HepG2 (cell line): ENCODE results near the gene SPTBN5. TPM values are rescaled to one million over a fixed set of nuclear protein-coding genes. Genes with fewer than 3 reads are reported as not detected.

Source experiments
- ATAC-seq: fragments of 200-7000 bp; cut with Tn5 transposase; 3 replicates; pipeline ENCODE4 v1.9.1; 2020; ENCODE audit warnings: mild to moderate bottlenecking, moderate library complexity
- BruUV-seq: library from RNA; stranded (reverse); fragments of 400-500 nt; replicated peaks from 2 replicates; lab custom pipeline; 2021; lab: Mats Ljungman, UMichigan
- CTCF ChIA-PET: fragments of 300-600 bp; formaldehyde crosslinking; extraction: SDS; loops from one replicate; lab custom pipeline; 2021; ENCODE audit warnings: low total read pairs, inconsistent platforms, low intra/inter-chr PET ratio; lab: Yijun Ruan, JAX
- POLR2A ChIA-PET: fragments of 350-600 bp; sonication (Branson Sonifier 250); formaldehyde crosslinking; loops from one replicate; lab custom pipeline; 2020; ENCODE audit warnings: antibody characterized with exemption, inconsistent platforms; lab: Yijun Ruan, JAX
- DNase-seq: peaks from one replicate; pipeline ENCODE4 v3.0.0-alpha.2; 2015; ENCODE audit warnings: low spot score
- FAIRE-seq: peaks from 3 replicates; lab custom pipeline; 2011; peaks lifted over from hg19 to GRCh38; lab: Jason Lieb, UNC
- H2AFZ ChIP-seq: one replicate; pipeline ENCODE4 v1.6.1; 2011; ENCODE audit warnings: low read length, inconsistent platforms
- H3K27ac ChIP-seq: fragments of 300-600 bp; 3 replicates; pipeline ENCODE4 v1.8.0; 2011; ENCODE audit warnings: mixed run types, mild to moderate bottlenecking, mixed read lengths, low read length, inconsistent platforms; ENCODE audit not compliant: insufficient read depth; ENCODE audit errors: extremely low read length
- H3K27me3 ChIP-seq, 2 experiments: fragments of 200-600 bp in 1 of 2; 2 replicates in 1 of 2; 3 replicates in 1 of 2; pipeline versions ENCODE4 v1.6.0 to v1.8.0; 2011; ENCODE audit warnings: low read length in 2 of 2, mild to moderate bottlenecking in 2 of 2, moderate library complexity in 2 of 2, inconsistent platforms in 1 of 2; ENCODE audit not compliant: insufficient read depth in 2 of 2, control insufficient read depth in 1 of 2
- H3K36me3 ChIP-seq, 2 experiments: fragments of 200-600 bp in 1 of 2; replicated peaks in 1 of 2; 2 replicates in 1 of 2; 3 replicates in 1 of 2; pipeline versions ENCODE4 v1.5.1 to v1.8.0; 2011; ENCODE audit warnings: low read length in 2 of 2, inconsistent platforms in 1 of 2; ENCODE audit not compliant: insufficient read depth in 2 of 2, control insufficient read depth in 1 of 2
- H3K4me1 ChIP-seq: 2 replicates; pipeline ENCODE4 v1.5.1; 2012; ENCODE audit warnings: low read length, inconsistent platforms; ENCODE audit not compliant: insufficient read depth
- H3K4me2 ChIP-seq: 2 replicates; pipeline ENCODE4 v1.6.0; 2011; ENCODE audit warnings: low read depth, low read length, inconsistent platforms
- H3K4me3 ChIP-seq, 3 experiments: fragments of 200-600 bp in 1 of 3; sonication (generic), shearing (Covaris generic) in 1 of 3; replicated peaks in 1 of 3; 2 replicates each; pipeline ENCODE4 v1.5.1; 2011 to 2016; ENCODE audit warnings: low read length in 3 of 3, inconsistent platforms in 2 of 3, low read depth in 2 of 3, mild to moderate bottlenecking in 2 of 3, control low read depth in 1 of 3, mixed read lengths in 1 of 3; ENCODE audit not compliant: insufficient read depth in 1 of 3
- H3K79me2 ChIP-seq: one replicate; pipeline ENCODE4 v1.6.1; 2011; ENCODE audit warnings: low read length, inconsistent platforms; ENCODE audit not compliant: insufficient read depth
- H3K9ac ChIP-seq: 2 replicates; pipeline ENCODE4 v1.6.0; 2011; ENCODE audit warnings: mild to moderate bottlenecking, low read depth, low read length, inconsistent platforms; ENCODE audit not compliant: insufficient read depth
- H3K9me3 ChIP-seq: 2 replicates; pipeline ENCODE4 v1.5.1; 2012; ENCODE audit warnings: mild to moderate bottlenecking, low read length
- H4K20me1 ChIP-seq: 2 replicates; pipeline ENCODE4 v1.6.0; 2011; ENCODE audit warnings: inconsistent platforms, mild to moderate bottlenecking, low read length, moderate library complexity; ENCODE audit not compliant: insufficient read depth
- ATM ChIP-seq: fragments of 450-650 bp; IDR thresholded peaks from 2 replicates; pipeline ENCODE4 v1.7.1; 2017; ENCODE audit warnings: mild to moderate bottlenecking, borderline replicate concordance
- DMAP1 ChIP-seq: IDR thresholded peaks from 2 replicates; pipeline ENCODE4 v1.6.1; 2016
- PAF1 ChIP-seq: IDR thresholded peaks from 2 replicates; pipeline ENCODE4 v1.6.1; 2016; ENCODE audit warnings: missing genetic modification reagents, missing compliant biosample characterization
- REL ChIP-seq: sonication (generic); formaldehyde crosslinking; conservative IDR thresholded peaks from 2 replicates; pipeline ENCODE4 v1.8.0; 2022; ENCODE audit warnings: mild to moderate bottlenecking, missing genetic modification reagents, moderate library complexity
- TCF12 ChIP-seq, 2 experiments: fragments of 450-650 bp in 1 of 2; sonication (generic) in 1 of 2; formaldehyde crosslinking in 1 of 2; IDR thresholded peaks; 2 replicates each; pipeline versions ENCODE4 v1.6.1 to v1.8.0; 2017 to 2022; ENCODE audit warnings: antibody characterized with exemption in 1 of 2, mild to moderate bottlenecking in 1 of 2, missing genetic modification reagents in 1 of 2, moderate library complexity in 1 of 2
- YEATS2 ChIP-seq: sonication (generic); formaldehyde crosslinking; IDR thresholded peaks from 2 replicates; pipeline ENCODE4 v1.4.0; 2020; ENCODE audit warnings: missing genetic modification reagents, borderline replicate concordance
- WGBS: methylation state at CpG from one replicate; pipeline ENCODE4 v1.1.6; 2017; ENCODE audit warnings: low lambda C conversion rate; 5-methylcytosine and 5-hydroxymethylcytosine counted together
- in situ Hi-C: cut with HindIII; loops from 2 replicates; pipeline ENCODE4 v1.10.0; 2017; ENCODE audit warnings: low pct_unique_long_range_greater_than_20kb; ENCODE audit not compliant: extremely low pct_ligation_motif_present
- intact Hi-C: fragments of 100-400 bp; cut with micrococcal nuclease; formaldehyde crosslinking; loops from one replicate; pipeline ENCODE4 v1.10.0; 2022; ENCODE audit not compliant: unreplicated experiment
- polyA plus RNA-seq, 8 experiments: library from polyadenylated mRNA; depleted of rRNA in 3 of 8; stranded (reverse) in 7 of 8; unstranded in 1 of 8; fragments of >200 nt; fragmentation: Illumina TruSeq in 4 of 8; extraction: Trizol in 4 of 8; gene quantifications; 2 replicates each; pipeline versions ENCODE4 v1.2.1 to v1.2.3, GENCODE V29; 2011 to 2016; ENCODE audit warnings: low read depth in 4 of 8, missing spikeins in 1 of 8, mixed read lengths in 1 of 8; ENCODE audit not compliant: insufficient read depth in 1 of 8
- total RNA-seq, 5 experiments: library from RNA; depleted of rRNA; stranded (reverse); fragments of >200 nt; fragmentation: Illumina TruSeq; extraction: Trizol; gene quantifications; 2 replicates each; pipeline ENCODE4 v1.2.3, GENCODE V29; 2016; ENCODE audit warnings: low read depth in 1 of 5
- TF ChIP-seq, protein P1 (sequence below): sonication (generic); formaldehyde crosslinking; IDR thresholded peaks from 2 replicates; pipeline ENCODE4 v1.8.0; 2022; ENCODE audit warnings: mild to moderate bottlenecking, missing genetic modification reagents, moderate library complexity

The SPTBN5 gene
- total and polyA plus RNA-seq, 2 of the 13 experiments (the other 11 are each of a cell fraction or from before 2014, with no cell fraction given): 0.01 to 0.07 TPM

DNA sequence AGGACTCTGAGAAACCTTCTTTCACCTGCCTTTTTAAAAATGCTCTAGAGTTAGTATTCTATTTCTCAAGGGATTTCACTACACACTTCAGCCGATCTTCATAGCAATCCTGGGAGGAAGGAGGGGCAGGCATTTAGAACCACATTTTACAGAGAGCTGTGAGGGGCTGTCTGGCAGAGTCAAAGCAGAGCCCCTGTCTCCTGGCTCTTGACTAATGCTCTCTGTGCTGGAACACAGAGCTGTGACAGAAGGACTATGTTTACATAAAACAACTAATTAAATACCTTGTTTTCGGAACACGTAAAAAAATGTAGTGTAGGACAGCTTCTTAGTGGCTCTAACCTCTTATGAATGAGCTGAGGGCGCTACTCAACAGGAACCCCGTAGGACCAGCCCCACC lies 7.6 kb upstream of the SPTBN5 start:
- WGBS: 92% methylated on average over 5 of the region's 5 CpGs
- H3K27me3 ChIP-seq: no peaks in the 10 kb centered on the region
- no peak overlapping the region for H3K9ac ChIP-seq
- H2AFZ ChIP-seq: no peak overlapping the region
- no peaks in the 10 kb centered on the region for H4K20me1 ChIP-seq
- no peaks in the 10 kb centered on the region for H3K4me1 ChIP-seq
- TF ChIP-seq YEATS2 (CRISPR knock-in tag) (no peak), REL (CRISPR knock-in tag) (no peak), TCF12 (IDR thresholded peaks at IDR 0.05) (no peak), TCF12 (CRISPR knock-in tag; IDR thresholded peaks at IDR 0.05) (no peak), PAF1 (no peak), ATM (no peak), DMAP1 (CRISPR knock-in tag) (no peak)
- TF ChIP-seq, protein P1, sequence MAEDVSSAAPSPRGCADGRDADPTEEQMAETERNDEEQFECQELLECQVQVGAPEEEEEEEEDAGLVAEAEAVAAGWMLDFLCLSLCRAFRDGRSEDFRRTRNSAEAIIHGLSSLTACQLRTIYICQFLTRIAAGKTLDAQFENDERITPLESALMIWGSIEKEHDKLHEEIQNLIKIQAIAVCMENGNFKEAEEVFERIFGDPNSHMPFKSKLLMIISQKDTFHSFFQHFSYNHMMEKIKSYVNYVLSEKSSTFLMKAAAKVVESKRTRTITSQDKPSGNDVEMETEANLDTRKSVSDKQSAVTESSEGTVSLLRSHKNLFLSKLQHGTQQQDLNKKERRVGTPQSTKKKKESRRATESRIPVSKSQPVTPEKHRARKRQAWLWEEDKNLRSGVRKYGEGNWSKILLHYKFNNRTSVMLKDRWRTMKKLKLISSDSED (CRISPR knock-in tag): no peak
- H3K36me3 ChIP-seq: 0 out of 5 replicates have a peak, but pooled peaks cover 0 to 5% of the 10 kb centered on the region in 2 experiments
- ChIA-PET CTCF (no interaction called here), POLR2A (no interaction called here)
- no peaks in the 10 kb centered on the region for H3K9me3 ChIP-seq
- intact Hi-C loops: loop anchor here (5.0 kb wide), 1 partner anchor 344 kb away; the partner anchor contains the start of gene TYRO3
- ATAC-seq (no peak), FAIRE-seq (no peak), DNase-seq (no peak)
- no peaks in the 10 kb centered on the region for H3K79me2 ChIP-seq
- H3K4me3 ChIP-seq: no peak overlapping the region
- no peak overlapping the region for H3K27ac ChIP-seq
- in situ Hi-C loops: no loop called here
- H3K4me2 ChIP-seq: no peak overlapping the region
- BruUV-seq: no TSS peak
